Measurements from ENCODE around the gene LAMC1.

The LAMC1 gene

GRCh38 chr1:183091181-183091580 lies 68.0 kb downstream of the LAMC1 start (continued):
- no peak for TF ChIP-seq ZNF214 (tag by site-specific recombination; IDR thresholded peaks at IDR 0.05; ENCODE audit: borderline replicate concordance)

- Histone ChIP-seq H3K27ac (ENCODE audit: extremely low read depth, low read depth, low read length) (no peak overlapping the region), H3K9me3 (ENCODE audit: control insufficient read depth, insufficient read depth, low read depth, low read length) (no peaks in the 10 kb centered on the region), H3K36me3 (ENCODE audit: control insufficient read depth in 2 of 2, insufficient read depth in 1 of 2, low read length in 2 of 2) (no peaks in the 10 kb centered on the region), H3K4me1 (ENCODE audit: control insufficient read depth, insufficient read depth, low read length) (peaks cover 22% of the 10 kb centered on the region), H3K4me3 (ENCODE audit: low read depth, low read length) (no peak overlapping the region)
- TF ChIP-seq, protein P1, sequence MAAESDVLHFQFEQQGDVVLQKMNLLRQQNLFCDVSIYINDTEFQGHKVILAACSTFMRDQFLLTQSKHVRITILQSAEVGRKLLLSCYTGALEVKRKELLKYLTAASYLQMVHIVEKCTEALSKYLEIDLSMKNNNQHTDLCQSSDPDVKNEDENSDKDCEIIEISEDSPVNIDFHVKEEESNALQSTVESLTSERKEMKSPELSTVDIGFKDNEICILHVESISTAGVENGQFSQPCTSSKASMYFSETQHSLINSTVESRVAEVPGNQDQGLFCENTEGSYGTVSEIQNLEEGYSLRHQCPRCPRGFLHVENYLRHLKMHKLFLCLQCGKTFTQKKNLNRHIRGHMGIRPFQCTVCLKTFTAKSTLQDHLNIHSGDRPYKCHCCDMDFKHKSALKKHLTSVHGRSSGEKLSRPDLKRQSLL (tag by site-specific recombination; IDR thresholded peaks at IDR 0.05), result no peak
- 0 out of 2 replicates have a peak, but pooled peaks have one; percentile 25 for TF ChIP-seq ZBTB20 (tag by site-specific recombination; IDR thresholded peaks at IDR 0.05)
- ChIA-PET CTCF (interaction anchor here (0.6 kb wide), 1 partner anchor 57 kb away, joined by 3 read pairs; no protein-coding TSS in a partner anchor), POLR2A (no interaction called here)
Observed at GRCh38 chr1:183092350-183092749, 69.1 kb downstream of the LAMC1 start.

- TF ChIP-seq ZFP41 (tag by site-specific recombination; IDR thresholded peaks at IDR 0.05; ENCODE audit: borderline replicate concordance) (no peak), PRDM10 (tag by site-specific recombination; IDR thresholded peaks at IDR 0.05) (peak; percentile 66)
- Histone ChIP-seq H3K27ac (ENCODE audit: extremely low read depth, low read depth, low read length) (no peak overlapping the region), H3K9me3 (ENCODE audit: control insufficient read depth, insufficient read depth, low read depth, low read length) (no peaks in the 10 kb centered on the region), H3K4me1 (ENCODE audit: control insufficient read depth, insufficient read depth, low read length) (peaks cover 22% of the 10 kb centered on the region), H3K4me3 (ENCODE audit: low read depth, low read length) (no peak overlapping the region), H3K36me3 (ENCODE audit: control insufficient read depth in 2 of 2, insufficient read depth in 1 of 2, low read length in 2 of 2) (no peaks in the 10 kb centered on the region)
- POLR2A ChIA-PET, result no interaction called here
- CTCF ChIA-PET, result interaction anchor here (0.7 to 1.9 kb wide), 2 partner anchors 35 to 142 kb away, joined by 3 to 7 read pairs; no protein-coding TSS in a partner anchor
Observed at GRCh38 chr1:183093066-183093668, 69.9 kb downstream of the LAMC1 start.

DNA sequence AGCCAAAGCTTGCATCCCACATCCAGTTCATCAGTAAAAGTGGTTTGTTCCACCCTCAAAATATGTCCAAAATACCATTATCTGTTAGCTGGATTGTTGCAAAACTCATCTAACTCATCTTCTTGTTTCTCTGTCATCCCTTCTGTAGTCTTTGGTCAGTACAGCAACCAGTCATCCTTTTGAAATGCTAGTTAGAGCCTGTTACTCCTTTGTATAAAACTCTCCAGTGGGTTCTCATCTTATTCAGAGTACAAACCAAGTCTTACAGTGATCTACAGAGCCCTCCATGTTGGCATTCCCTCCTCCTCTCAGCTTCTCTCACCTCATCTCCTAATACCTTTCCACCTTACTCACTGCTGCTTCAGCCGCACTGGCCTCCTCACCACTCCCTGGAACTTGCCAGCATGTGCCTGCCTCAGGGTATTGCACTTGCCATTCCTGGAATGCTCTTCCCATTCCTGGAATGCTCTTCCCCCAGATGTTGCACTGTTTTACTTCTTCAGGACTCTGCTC lies 70.6 kb downstream of the LAMC1 start:
- no peaks in the 10 kb centered on the region for H3K36me3 ChIP-seq (ENCODE audit: control insufficient read depth in 2 of 2, insufficient read depth in 1 of 2, low read length in 2 of 2)
- no peaks in the 10 kb centered on the region for H3K9me3 ChIP-seq (ENCODE audit: control insufficient read depth, insufficient read depth, low read depth, low read length)
- ChIA-PET POLR2A (no interaction called here), CTCF (interaction anchor here (1.9 kb wide), 1 partner anchor 141 kb away, joined by 7 read pairs; no protein-coding TSS in a partner anchor)
- no peak overlapping the region for H3K4me3 ChIP-seq (ENCODE audit: low read depth, low read length)
- peaks cover 17% of the 10 kb centered on the region for H3K4me1 ChIP-seq (ENCODE audit: control insufficient read depth, insufficient read depth, low read length)
- H3K27ac ChIP-seq (ENCODE audit: extremely low read depth, low read depth, low read length), result no peak overlapping the region
- no peak for TF ChIP-seq ZNF785 (tag by site-specific recombination; IDR thresholded peaks at IDR 0.05)
- no peak for TF ChIP-seq KLF16 (tag by site-specific recombination; IDR thresholded peaks at IDR 0.05)
- no peak for TF ChIP-seq TRIM28 (IDR thresholded peaks at IDR 0.05; ENCODE audit: borderline replicate concordance, low read length)
- TF ChIP-seq ZNF341 (tag by site-specific recombination; IDR thresholded peaks at IDR 0.05; ENCODE audit: low read depth), result peak; percentile 62
- TF ChIP-seq ZFHX2 (tag by site-specific recombination; conservative IDR thresholded peaks at IDR 0.05), result no peak
- TF ChIP-seq ZNF560 (tag by site-specific recombination; IDR thresholded peaks at IDR 0.05; ENCODE audit: borderline replicate concordance), result no peak
- TF ChIP-seq ZNF555 (tag by site-specific recombination; conservative IDR thresholded peaks at IDR 0.05), result no peak
- no peak for TF ChIP-seq ZNF132 (tag by site-specific recombination; IDR thresholded peaks at IDR 0.05; ENCODE audit: borderline replicate concordance)
- 0 out of 2 replicates have a peak, but pooled peaks have one; percentile 14 for TF ChIP-seq ZBTB17 (tag by site-specific recombination; IDR thresholded peaks at IDR 0.05)
- no peak for TF ChIP-seq ZNF335 (tag by site-specific recombination; conservative IDR thresholded peaks at IDR 0.05)
- TF ChIP-seq, protein P2, sequence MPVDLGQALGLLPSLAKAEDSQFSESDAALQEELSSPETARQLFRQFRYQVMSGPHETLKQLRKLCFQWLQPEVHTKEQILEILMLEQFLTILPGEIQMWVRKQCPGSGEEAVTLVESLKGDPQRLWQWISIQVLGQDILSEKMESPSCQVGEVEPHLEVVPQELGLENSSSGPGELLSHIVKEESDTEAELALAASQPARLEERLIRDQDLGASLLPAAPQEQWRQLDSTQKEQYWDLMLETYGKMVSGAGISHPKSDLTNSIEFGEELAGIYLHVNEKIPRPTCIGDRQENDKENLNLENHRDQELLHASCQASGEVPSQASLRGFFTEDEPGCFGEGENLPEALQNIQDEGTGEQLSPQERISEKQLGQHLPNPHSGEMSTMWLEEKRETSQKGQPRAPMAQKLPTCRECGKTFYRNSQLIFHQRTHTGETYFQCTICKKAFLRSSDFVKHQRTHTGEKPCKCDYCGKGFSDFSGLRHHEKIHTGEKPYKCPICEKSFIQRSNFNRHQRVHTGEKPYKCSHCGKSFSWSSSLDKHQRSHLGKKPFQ (tag by site-specific recombination; IDR thresholded peaks at IDR 0.05), result no peak
- no peak for TF ChIP-seq ZFP69B (tag by site-specific recombination; IDR thresholded peaks at IDR 0.05)
- no peak for TF ChIP-seq KLF9 (tag by site-specific recombination; IDR thresholded peaks at IDR 0.05; ENCODE audit: low read depth)
- peak; percentile 19; the same call in 1 of the 2 replicates for TF ChIP-seq ZSCAN4 (tag by site-specific recombination; IDR thresholded peaks at IDR 0.05)
- no peak for TF ChIP-seq YY2 (tag by site-specific recombination; IDR thresholded peaks at IDR 0.05)
- TF ChIP-seq ZNF404 (tag by site-specific recombination; IDR thresholded peaks at IDR 0.05), result no peak
- no peak for TF ChIP-seq ZNF677 (tag by site-specific recombination; IDR thresholded peaks at IDR 0.05)

Data from HEK293 (cell line).